GM21515 (cell line): ENCODE measurements around the gene GNG13.
"Not testable (repeated sequence)": the region's sequence is repeated elsewhere in the genome, so short reads cannot be mapped to it uniquely, and the experiment has no call there.

ENCODE experiments used
- ATAC-seq: cut with Tn5 transposase; IDR thresholded peaks from one replicate; pipeline ENCODE4 v1.9.1; 2021; ENCODE audit not compliant: unreplicated experiment

GNG13 gene

DNA sequence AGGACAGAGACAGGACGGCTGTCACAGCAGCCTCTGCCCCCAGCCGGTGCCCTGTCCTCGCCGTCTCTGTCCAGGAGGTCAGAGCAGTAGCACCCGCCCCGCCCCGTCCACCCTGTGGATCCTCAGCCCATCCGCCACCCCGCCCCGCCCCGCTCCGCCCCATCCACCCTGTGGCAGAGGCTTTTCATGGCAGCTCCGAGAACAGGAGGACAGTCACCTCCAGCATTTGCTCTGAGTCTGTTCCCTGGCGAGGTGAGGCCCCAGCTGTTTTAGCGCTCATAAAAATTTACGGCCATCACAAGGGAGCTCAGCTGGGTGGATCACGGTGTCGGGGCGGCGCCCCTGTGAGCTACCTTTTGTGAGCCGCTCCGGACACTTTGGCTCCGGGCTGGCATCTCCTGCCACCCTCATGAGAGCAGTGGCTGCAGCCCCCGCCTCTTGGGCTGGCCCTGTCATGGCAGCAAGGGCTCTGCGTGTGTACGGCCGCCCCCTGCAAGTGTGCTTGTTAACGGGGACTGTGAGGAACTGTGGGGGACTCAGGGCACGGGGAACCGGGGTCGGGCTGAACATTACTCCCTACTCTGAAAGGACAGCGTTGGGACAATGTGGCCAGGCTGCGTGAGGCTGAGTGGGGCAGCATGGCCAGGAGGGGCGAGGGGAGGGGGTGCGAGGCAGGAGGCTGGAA, 32.3 kb upstream of the GNG13 start:
- ATAC-seq: no peak

DNA sequence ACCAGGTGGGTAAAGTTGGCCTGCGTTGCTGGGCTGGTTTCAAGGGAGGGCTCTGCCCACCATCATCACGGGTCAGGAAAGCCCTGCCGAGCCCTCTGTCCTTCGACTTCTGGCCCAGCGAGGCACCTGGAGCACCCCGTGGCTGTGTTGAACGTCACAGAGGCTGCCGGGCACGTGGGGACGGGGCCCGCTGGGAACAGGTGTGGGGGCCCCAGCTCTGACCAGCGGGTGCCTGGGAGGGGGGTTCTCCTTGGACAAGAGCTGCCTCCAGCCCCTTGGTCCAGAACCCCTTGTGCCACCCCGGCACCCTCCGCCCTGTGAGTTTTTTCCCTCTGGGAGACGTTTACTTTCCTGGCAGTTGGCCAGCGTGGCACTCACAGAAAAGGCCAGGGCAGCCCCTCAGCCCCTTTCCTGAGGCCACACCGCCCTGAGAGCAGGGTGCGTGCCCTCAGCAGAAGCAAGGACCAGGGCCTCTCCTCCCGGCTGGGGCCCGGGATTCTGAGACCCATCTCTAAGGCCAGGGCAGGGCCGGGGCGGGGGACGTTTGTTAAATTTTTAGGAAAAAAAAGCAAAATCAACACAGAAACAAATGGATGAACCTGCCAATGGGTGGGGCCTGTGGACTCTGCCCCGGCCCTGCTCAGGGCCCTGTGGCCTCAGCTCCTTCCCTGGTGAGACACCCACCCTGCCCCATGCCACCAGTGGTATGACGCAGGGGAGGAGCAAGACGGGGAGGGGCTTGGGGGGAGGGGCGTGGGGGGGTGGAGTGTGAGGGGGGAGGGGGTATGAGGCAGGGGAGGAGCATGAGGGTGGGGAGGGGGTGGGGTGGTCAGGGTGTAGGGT, 31.3 kb upstream of the GNG13 start:
- no peak for ATAC-seq

DNA sequence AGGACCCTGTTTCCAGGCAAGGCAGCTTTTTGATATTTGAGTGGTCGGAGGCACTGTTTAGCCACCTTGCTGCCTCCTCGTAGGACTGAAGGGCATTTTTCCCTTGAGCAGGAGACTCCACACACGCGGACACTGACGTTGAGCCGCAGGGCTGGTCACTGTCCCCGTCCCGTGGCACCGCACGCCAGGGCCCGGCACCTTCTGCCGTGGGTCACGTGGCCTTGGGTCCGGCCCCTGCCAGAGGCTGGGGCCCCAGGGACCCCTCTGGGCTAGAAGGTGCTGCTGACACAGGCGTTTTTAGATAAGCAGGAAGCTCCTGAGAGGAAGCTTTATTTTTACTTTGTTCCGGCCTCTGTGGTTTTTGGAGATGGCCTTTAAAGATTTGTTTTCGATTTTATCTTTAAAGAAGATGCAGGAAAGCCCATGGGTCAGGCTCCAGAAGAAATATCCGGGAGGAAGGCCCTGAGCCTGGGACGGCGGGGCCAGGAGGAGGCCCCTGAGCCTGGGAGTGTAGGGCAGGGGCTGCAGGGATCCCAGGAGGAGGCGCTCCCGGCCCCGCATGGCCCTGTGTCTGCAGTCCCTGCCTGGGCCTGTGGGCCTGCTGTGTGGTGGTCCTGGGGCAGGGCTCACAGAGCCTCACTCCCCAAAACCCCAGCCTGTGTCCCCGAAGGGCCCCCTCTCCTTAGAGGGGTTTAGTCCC, 30.5 kb upstream of the GNG13 start:
- no peak for ATAC-seq

DNA sequence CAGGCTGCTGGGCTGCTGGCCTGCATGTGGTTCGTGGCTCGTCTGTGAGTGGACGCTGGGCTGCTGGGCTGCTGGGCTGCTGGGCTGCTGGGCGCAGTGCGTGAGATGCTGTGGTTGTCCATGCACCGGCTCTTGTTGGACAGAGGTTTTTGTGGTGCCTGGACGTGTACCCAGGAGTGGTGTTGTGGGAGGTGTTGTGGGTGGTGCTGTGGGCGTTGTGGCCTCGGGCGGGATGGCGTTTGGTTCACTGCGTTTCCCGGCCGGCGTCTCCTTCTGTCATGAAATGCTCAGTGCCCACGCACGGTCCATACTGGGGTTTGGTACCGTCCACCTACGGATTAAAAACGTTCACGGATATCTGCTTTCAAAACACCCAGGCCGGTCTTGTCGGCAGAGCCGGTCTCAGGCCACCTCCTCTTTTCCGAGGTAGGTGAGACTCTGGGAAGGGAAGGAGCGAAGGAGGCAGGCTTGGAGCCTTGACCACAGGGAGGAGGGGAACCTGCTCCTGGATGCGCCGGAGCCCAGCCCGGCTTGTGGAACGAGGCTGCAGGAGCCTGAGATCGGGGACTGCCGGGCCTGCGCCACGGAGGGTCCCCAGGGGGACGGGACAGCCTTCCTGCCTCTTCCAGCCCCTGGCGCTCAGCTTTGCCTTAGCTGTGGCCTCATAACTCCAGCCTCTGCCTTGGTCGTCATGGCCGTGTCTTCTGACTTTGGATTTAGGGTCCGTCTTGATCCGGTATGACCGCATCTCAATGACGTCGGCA, 29.8 kb upstream of the GNG13 start:
- no peak for ATAC-seq

DNA sequence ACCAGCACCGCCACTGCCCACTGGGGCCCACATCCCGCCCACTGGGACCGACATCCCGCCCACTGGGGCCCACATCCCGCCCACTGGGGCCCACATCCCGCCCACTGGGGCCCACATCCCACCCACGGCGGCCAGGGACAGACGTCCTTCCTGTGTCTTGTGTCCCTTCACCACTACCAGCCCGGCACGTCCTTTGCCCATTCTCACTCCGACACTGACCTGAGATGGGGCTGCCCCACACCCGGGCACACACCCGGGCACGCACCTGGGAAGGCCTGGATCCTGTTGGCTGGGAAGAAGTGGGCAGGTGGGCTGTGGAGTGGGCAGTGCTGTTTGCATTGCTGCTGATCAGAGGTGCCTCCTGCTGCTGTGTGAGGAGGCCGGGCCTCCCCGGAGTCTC, 28.4 kb upstream of the GNG13 start:
- ATAC-seq: no peak

DNA sequence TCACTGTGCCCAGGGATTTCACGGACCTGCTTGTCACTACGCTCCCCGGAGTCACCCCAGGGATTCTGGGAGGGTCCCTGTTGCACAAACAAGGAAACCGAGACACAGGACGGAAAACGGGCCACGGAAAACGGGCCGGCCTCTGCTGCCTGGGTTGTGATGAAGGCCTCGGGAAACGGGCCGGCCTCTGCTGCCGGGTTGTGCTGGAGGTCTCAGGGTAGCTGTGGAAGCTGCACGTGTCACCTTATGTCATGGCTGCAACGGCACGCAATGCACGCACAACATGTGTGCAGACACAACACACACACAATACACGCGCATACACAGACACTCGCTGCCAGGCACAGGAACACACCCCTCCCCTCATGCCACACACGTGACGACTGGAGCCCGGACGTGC, 27.0 kb upstream of the GNG13 start:
- ATAC-seq: no peak

DNA sequence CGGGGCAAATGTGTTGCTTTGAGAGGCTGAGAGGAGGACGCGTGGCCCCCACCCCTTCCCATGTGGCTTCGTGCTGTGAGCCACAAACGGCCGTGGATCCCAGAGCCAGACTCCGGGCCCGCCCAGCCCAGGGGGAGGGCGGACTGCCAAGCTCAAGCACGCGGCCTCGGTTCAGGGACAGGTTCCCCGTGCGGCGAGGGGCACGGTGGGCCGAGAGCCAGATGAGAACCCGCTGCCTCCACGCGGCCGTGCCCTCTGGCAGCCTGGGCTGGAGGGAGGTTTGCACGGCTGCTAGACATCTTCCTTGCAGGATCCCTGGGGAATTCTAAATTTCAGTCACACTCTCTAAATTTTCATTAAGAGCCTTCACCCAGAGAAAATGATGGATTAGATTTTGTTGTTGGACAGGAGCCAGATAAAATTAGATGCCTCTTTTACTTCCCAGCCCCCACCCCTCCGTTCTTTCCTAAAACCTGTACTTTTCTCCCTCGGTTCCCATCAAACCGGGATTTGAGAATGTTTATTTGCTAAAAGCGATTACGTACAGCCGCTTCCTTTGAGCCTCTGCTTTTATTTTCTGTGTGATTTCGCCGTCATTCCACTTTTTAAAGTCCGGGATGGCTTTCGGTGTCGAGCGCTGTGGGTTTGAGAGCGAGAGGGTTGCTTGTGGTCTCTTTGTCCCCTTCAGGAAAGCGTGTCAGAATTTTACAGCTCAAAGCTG, 25.0 kb upstream of the GNG13 start:
- ATAC-seq: no peak

DNA sequence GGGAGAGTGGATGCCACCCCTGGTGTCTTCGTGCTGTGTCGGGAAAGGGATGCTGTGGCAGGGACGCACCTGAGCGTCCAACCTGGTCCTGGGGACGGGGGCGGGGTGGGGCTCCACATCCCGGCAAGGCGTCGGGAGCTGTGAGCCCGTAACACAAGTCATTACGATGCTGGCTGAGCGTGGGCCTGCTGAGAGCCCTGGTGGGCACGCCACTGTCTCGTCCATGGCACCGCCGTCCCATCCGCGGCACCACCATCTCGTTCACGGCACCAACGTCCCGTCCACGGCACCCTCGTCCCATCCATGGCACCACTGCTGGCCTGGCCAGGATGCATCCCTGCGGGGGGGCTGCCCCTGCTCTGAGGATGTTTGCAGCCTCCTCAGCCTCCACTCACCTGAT, 24.1 kb upstream of the GNG13 start:
- no peak for ATAC-seq

DNA sequence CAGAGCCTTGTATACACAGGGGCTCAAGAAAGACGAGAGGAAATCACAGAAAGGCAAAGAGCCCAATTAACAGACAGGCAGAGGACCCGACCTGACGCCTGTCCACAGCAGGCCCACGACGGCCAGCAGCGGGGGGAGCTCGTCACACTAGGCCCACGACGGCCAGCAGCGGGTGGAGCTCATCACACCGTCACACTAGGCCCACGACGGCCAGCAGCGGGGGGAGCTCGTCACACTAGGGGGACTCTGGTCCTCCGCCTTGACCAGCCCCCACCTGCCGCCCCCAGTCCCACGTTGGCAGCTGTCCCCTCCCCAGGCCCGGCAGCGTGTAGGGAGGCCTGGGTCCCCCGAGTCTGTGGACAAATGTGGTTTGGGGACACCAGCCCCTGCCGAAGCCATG, 23.7 kb upstream of the GNG13 start:
- ATAC-seq: no peak

DNA sequence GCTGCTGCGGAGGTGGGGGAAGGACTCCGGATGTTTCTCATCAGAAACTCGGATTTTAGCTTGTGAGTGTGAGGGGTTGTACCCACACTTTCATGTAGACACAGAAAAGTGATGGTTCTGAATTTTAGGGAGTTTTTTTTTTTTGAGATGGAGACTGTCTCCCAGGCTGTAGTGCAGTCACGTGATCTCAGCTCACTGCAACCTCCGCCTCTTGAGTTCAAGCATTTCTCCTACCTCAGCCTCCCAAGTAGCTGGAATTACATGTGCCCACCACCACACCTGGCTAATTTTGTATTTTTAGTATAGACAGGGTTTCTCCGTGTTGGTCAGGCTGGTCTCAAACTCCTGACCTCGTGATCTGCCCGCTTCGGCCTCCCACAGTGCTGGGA, 22.4 kb upstream of the GNG13 start:
- ATAC-seq: no peak

DNA sequence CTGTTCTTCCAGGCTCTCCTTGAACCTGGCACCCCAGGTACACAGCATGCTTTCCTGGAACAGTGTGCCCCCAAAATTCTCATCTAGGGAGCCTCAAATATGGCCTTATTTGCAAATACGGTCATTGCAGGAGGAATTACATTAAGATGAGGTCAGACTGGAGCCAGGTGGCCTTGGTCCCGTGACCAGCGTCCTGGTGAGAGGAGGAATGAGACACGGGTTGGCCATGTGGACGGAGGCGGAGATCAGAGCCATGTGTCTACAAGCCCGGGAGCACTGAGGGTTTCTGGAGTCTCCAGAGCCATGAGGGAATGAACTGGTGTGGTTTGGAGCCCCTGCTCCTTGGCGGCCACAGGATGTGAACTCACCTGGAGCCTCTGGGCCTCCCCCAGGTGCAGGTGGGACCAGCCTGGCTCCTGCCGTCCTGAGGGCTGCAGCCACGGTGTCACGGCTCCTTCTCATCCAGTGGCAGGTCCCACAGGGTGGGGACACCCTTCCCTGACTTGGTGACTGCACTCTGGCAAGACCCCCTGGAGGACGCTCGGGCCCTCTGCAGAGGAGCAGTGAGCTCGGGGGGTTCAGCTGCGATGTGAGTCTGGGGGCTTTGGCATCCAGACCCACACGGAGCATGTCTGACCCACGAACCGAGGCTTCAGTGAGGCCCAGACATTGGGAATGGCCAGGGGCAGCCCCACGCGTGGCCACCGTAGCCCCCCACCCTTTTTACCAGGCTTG, 21.8 kb upstream of the GNG13 start:
- no peak for ATAC-seq

DNA sequence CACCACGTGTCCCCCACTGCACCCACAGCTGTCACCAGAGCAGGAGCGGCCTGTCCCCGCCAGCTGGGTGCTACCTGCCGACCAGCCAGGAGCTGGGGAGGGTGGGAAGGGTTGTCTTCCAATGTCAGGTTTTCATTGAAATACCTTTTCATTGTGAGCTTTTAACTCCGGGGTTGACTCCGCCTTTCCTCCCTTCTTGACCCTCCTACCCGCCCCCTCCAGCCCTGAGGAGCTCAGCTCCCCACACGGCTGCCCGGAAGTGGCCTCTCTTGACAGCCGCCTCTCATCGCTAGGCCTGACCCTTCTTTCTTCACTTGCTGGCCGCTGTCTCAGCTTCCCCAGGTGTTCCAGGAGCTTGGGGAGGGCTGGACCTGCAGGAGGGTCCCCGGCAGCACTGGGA, 21.2 kb upstream of the GNG13 start:
- ATAC-seq: no peak

DNA sequence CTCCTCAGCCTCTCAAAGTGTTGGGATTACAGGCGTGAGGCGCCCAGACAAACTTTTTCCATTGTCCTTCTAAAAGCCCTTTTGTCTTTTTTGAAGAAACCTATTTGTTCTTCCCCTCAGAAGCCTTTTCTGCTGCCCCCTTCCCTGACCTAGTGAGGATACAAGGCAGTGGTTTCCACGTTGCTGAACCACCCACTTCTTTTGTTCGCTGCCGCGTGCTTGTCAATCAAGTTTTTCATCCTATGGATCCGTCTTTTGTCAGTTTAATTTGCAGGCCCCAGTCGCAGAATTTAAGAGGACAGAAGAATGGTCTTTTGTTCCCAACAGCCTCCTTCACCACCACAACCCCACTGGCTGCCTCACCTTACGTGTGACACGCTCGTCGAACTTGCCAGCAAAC, 20.2 kb upstream of the GNG13 start:
- no peak for ATAC-seq

DNA sequence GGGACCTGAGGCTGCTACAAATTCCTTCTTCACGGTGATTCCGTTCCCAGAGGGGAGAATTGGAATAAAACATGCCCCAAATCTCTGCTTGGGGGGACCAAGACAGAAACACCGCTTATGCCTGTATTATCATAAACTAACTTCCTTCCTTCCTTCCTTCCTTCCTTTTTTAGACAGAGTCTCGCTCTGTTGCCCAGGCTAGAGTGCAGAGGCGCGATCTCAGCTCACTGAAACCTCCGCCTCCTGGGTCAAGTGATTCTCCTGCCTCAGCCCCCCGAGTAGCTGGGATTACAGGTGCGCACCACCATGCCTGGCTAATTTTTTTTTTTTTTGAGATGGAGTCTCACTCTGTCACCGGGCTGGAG, 19.5 kb upstream of the GNG13 start:
- not testable (repeated sequence) for ATAC-seq

DNA sequence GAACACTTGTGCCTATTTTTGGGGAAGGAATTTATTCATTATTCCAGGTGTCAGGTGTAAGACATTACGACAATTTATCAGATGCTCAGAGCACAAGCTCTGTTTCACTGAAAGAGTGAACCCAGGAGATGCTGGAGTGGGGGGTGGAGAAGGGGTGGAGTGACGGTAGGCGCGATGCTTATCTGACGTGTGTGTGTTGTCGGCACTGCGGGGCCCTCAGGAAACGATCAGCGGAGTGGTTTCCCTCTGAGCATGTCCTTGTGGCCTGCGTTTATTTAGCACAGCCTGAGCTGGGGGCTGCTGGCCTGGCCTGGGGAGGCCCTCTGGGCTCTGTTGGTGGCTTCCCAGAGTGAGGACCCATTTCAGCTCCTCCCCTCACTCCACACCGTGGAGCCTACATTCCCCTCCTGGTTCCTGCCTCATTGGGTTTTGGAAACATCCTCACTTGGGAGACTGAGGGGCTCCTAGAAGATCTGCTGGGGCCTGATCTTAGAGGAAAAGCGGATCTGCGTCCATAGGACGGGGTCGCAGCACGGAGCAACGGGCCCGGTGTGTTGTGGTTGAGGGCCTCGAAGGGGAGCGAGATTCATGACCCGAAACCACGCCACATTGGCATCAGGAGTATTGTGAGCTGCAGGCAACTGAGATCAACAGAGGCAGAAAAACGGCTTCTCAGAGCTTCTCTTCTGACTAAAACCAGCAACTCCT, 19.0 kb upstream of the GNG13 start:
- no peak for ATAC-seq

DNA sequence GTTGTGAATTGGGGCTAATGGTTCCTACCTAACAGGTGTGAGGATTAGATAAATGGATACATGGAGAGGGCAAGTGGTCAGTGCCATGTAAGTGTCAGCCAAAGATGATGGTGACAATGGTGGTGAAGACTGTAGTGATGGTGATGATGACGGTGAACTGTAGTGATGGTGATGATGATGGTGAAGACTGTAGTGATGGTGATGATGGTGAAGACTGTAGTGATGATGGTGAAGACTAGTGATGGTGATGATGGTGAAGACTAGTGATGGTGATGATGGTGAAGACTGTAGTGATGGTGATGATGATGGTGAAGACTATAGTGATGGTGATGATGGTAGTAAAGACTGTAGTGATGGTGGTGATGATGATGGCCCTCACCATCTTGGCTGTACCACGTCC, 18.1 kb upstream of the GNG13 start:
- ATAC-seq: no peak

DNA sequence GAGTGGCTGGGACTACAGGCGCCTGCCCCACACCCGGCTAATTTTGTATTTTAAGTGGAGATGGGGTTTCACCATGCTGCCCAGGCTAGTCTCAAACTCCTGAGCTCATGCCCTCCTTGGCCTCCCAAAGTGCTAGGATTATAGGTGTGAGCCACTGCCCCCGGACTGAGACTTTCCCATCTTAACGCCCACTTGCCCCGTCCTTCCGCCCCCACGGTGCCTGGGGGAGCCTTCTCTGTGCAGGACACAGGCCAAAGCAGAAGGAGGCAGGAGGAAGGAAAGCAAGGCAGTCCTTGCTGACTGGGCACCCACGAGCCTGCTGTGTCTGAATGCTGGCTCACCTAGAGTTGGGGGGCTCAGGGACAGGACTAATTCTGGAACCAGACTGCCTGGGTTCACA, 17.6 kb upstream of the GNG13 start:
- ATAC-seq: no peak

DNA sequence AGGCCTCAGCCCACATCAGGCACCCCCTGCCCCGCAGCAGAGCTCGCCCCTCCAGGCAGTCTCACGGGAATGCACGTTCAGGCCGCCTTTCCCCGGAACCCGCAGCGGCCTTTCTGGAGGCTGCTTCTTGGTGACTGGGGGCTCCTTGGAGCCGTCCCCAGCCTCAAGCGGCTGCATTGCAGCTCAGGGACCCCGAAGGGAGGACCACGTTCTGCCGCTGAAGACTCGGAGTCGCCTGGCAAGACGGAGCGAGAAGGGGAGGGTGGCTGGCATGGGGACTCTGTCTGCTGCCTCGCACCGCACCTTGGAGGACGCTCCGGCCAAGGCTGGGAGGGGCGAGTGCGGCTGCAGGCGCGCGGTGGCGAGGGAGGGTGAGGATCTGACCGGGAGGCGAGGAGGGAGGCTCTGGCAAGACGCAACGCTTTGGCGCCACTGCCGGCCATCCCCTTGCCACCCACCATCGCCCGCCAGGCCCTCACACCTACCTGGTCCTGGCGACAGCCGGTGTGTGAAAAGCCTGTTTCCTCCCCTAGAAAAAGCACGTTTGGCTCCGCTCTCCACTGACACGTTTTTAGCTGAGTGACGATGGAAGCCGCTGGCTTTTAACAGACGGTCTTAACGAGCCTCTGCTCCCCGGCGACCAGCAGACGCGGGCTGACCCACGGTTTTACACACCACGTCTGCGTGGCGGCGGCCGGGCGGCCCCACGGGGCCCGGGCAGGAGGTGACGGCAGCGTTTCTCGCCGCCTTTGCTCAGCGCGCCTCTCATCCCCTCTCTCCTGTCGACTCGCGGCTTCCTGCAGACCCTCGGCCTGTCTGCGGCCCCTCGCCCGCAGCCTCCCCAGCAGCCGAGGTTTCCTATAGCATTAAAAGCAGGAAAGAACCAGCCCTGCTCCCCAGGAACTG, 16.7 kb upstream of the GNG13 start:
- no peak for ATAC-seq
